ENCODE results near the gene LRRC66. TPM values are rescaled to one million over a fixed set of nuclear protein-coding genes. Genes with fewer than 3 reads are reported as not detected.

Gene LRRC66
- polyA plus RNA-seq, 4 donors: 0.45 to 1.6 (median 0.76) TPM

- no peak for DNase-seq (ENCODE audit: low read depth in 4 of 4, low spot score in 3 of 4)
Observed at GRCh38 chr4:52014903-52015302, 5.3 kb downstream of the LRRC66 start.

GRCh38 chr4:52012651-52013050 lies 7.5 kb downstream of the LRRC66 start:
- no peak for DNase-seq (ENCODE audit: low read depth in 4 of 4, low spot score in 3 of 4)

- DNase-seq (ENCODE audit: low read depth in 4 of 4, low spot score in 3 of 4): no peak
Observed at GRCh38 chr4:52010986-52011385, 9.2 kb downstream of the LRRC66 start.

- no peak for DNase-seq (ENCODE audit: low read depth in 4 of 4, low spot score in 3 of 4)
Observed at GRCh38 chr4:52006887-52007286, 13.3 kb downstream of the LRRC66 start.

- DNase-seq (ENCODE audit: low read depth in 4 of 4, low spot score in 3 of 4): no peak
Observed at GRCh38 chr4:52005604-52006273, 14.4 kb downstream of the LRRC66 start.

- no peak for DNase-seq (ENCODE audit: low read depth in 4 of 4, low spot score in 3 of 4)
Observed at GRCh38 chr4:52004414-52004813, 15.7 kb downstream of the LRRC66 start.

- no peak for DNase-seq (ENCODE audit: low read depth in 4 of 4, low spot score in 3 of 4)
Observed at GRCh38 chr4:52001616-52002015, 18.5 kb downstream of the LRRC66 start.

- no peak for DNase-seq (ENCODE audit: low read depth in 4 of 4, low spot score in 3 of 4)
Observed at GRCh38 chr4:51999250-51999649, 20.9 kb downstream of the LRRC66 start.

- no peak for DNase-seq (ENCODE audit: low read depth in 4 of 4, low spot score in 3 of 4)
Observed at GRCh38 chr4:51998837-51999236, 21.3 kb downstream of the LRRC66 start.

- DNase-seq (ENCODE audit: low read depth in 4 of 4, low spot score in 3 of 4): no peak
Observed at GRCh38 chr4:51997647-51998046, 22.5 kb downstream of the LRRC66 start.

- DNase-seq (ENCODE audit: low read depth in 4 of 4, low spot score in 3 of 4): no peak
Observed at GRCh38 chr4:51995647-51996220, 24.4 kb downstream of the LRRC66 start.

- no peak for DNase-seq (ENCODE audit: low read depth in 4 of 4, low spot score in 3 of 4)
Observed at GRCh38 chr4:51965862-51966261, 54.3 kb downstream of the LRRC66 start.

- peak in 1 of 4 donors; percentile 4 for DNase-seq (ENCODE audit: low read depth in 4 of 4, low spot score in 3 of 4)
Observed at GRCh38 chr4:51963841-51964517, 56.2 kb downstream of the LRRC66 start.

- DNase-seq (ENCODE audit: low read depth in 4 of 4, low spot score in 3 of 4): no peak
Observed at GRCh38 chr4:51960486-51960885, 59.7 kb downstream of the LRRC66 start.

GRCh38 chr4:51958199-51958968 lies 61.8 kb downstream of the LRRC66 start:
- DNase-seq (ENCODE audit: low read depth in 4 of 4, low spot score in 3 of 4): no peak

Other genes with a start within 250 kb of the LRRC66 start
- gene DCUN1D4, start 177.2 kb downstream of the LRRC66 start, polyA plus RNA-seq (ENCODE audit: insufficient read length in 4 of 4): 10 to 100 TPM; 40.4 to 64.5 (median 62.4) TPM
- 10 to 100 TPM; 44.6 to 55.2 (median 50.5) TPM for gene SGCB, start 17.9 kb upstream of the LRRC66 start, polyA plus RNA-seq (ENCODE audit: insufficient read length in 4 of 4)
- 1 to 10 TPM; 1.3 to 1.8 (median 1.5) TPM for gene SPATA18, start 30.9 kb upstream of the LRRC66 start, polyA plus RNA-seq (ENCODE audit: insufficient read length in 4 of 4)

All from left renal pelvis (tissue), 4 donors.